ENCODE results near the gene SLC7A1. TPM values are rescaled to one million over a fixed set of nuclear protein-coding genes. Genes with fewer than 3 reads are reported as not detected.

Gene SLC7A1
- total RNA-seq, 1 donor from 2014 or later = 115 TPM

DNA sequence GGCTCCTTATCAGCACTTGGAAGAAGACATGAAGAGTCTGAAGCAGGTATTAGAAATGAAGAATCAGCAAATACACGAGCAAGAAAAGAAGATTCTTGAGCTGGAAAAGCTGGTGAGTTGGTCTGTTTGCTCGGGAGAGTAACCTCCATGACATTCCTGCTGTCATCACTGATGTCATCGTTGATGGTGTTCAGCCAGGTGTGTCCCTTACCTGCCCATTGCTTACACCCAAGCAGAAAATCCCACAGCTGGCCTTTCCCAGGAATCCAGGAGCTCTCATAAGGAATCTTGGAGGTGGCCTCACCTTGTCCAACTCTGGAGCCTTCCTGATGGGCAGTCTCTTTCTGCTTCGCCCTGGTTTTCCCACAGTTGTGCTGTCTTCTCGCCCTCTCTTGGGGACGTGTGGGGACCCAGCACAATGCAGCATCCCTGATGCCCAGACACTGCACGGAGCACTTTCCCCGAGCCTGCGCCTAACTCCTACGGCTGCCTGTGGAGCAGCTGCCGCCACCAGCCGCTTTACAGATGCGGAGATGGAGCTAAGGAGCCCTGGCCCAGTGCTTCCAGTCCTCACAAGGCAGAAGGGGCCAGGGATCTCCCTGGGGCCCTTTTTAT lies 97.0 kb downstream of the SLC7A1 start:
- H3K27ac Mint-ChIP-seq (ENCODE audit: unreplicated experiment) = no peak overlapping the region
- no peak overlapping the region for H2AFZ ChIP-seq (ENCODE audit: low read depth, low read length)
- peaks cover 24% of the 10 kb centered on the region for H3K4me1 Mint-ChIP-seq (ENCODE audit: low read depth, unreplicated experiment)
- H3K27me3 ChIP-seq (ENCODE audit: insufficient read depth, low read length) = peaks cover 18% of the 10 kb centered on the region
- H3K9me3 Mint-ChIP-seq (ENCODE audit: unreplicated experiment) = no peaks in the 10 kb centered on the region
- H3K4me3 Mint-ChIP-seq (ENCODE audit: unreplicated experiment) = no peak overlapping the region
- H3K9me3 ChIP-seq (ENCODE audit: insufficient read depth, low read depth, low read length) = no peaks in the 10 kb centered on the region
- H3K4me1 ChIP-seq (ENCODE audit: insufficient read depth, low read length) = peaks cover 7% of the 10 kb centered on the region
- FAIRE-seq = no peak
- H3K36me3 ChIP-seq (ENCODE audit: insufficient read depth, low read length) = no peaks in the 10 kb centered on the region
- DNase-seq (ENCODE audit: low read depth) = no peak
- H4K20me1 ChIP-seq (ENCODE audit: insufficient read depth, low read length) = peaks cover 3% of the 10 kb centered on the region
- H3K36me3 Mint-ChIP-seq (ENCODE audit: low read depth, unreplicated experiment) = no peaks in the 10 kb centered on the region
- H3K9ac ChIP-seq (ENCODE audit: low read length) = no peak overlapping the region
- TF ChIP-seq CTCF (IDR thresholded peaks at IDR 0.05; ENCODE audit: insufficient read depth, low read depth, low read length) (no peak), EZH2 (IDR thresholded peaks at IDR 0.05; ENCODE audit: insufficient read depth, low read length) (no peak)
- peaks cover 14% of the 10 kb centered on the region for H3K27me3 Mint-ChIP-seq (ENCODE audit: low read depth, unreplicated experiment)
- H3K4me3 ChIP-seq (ENCODE audit: insufficient read depth, low read depth, low read length) = no peak overlapping the region
- H3K4me2 ChIP-seq (ENCODE audit: low read length) = no peak overlapping the region
- no peaks in the 10 kb centered on the region for H3K79me2 ChIP-seq (ENCODE audit: insufficient read depth, low read length)
- no peak overlapping the region for H3K27ac ChIP-seq (ENCODE audit: low read depth, low read length)

DNA sequence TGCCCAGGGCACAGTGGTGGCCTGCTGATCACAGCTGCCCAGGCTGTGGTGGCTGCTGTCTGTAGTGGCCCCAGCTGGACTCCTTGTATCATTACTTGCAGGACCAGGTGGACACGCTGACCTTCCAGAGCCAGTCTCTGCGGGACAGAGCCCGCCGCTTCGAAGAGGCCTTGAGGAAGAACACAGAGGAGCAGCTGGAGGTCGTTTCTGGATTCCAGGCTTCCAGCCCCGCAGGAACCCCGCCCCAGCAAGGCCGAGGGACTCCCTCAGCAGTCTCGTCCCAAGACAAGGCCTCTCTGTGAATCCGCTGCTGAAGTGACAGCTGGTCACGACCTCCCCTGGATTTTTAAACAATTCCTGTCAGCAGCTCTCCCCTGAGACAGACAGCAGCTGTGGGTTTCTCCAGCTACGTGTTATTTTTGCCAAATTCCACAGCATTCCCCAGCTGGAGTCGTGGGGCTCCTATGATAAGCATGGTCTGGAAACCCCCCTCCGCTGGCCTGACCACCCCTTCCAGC lies 98.3 kb downstream of the SLC7A1 start:
- Histone ChIP-seq H3K27me3 (ENCODE audit: insufficient read depth, low read length) (peaks cover 28% of the 10 kb centered on the region), H3K27ac (ENCODE audit: low read depth, low read length) (no peak overlapping the region), H3K36me3 (ENCODE audit: insufficient read depth, low read length) (no peaks in the 10 kb centered on the region), H3K4me3 (ENCODE audit: insufficient read depth, low read depth, low read length) (no peak overlapping the region), H3K79me2 (ENCODE audit: insufficient read depth, low read length) (no peaks in the 10 kb centered on the region), H3K4me2 (ENCODE audit: low read length) (peak overlapping the region; percentile 47), H3K9me3 (ENCODE audit: insufficient read depth, low read depth, low read length) (no peaks in the 10 kb centered on the region), H3K4me1 (ENCODE audit: insufficient read depth, low read length) (peaks cover 7% of the 10 kb centered on the region), H3K9ac (ENCODE audit: low read length) (no peak overlapping the region), H4K20me1 (ENCODE audit: insufficient read depth, low read length) (peaks cover 3% of the 10 kb centered on the region), H2AFZ (ENCODE audit: low read depth, low read length) (no peak overlapping the region)
- no peak for FAIRE-seq
- peak; percentile 61 for DNase-seq (ENCODE audit: low read depth)
- Mint-ChIP-seq H3K9me3 (ENCODE audit: unreplicated experiment) (no peaks in the 10 kb centered on the region), H3K4me3 (ENCODE audit: unreplicated experiment) (no peak overlapping the region), H3K27ac (ENCODE audit: unreplicated experiment) (peak overlapping the region; percentile 64), H3K4me1 (ENCODE audit: low read depth, unreplicated experiment) (peaks cover 24% of the 10 kb centered on the region), H3K36me3 (ENCODE audit: low read depth, unreplicated experiment) (no peaks in the 10 kb centered on the region), H3K27me3 (ENCODE audit: low read depth, unreplicated experiment) (peaks cover 17% of the 10 kb centered on the region)
- no peak for TF ChIP-seq CTCF (IDR thresholded peaks at IDR 0.05; ENCODE audit: insufficient read depth, low read depth, low read length)

- peak overlapping the region; percentile 56 for H3K27ac Mint-ChIP-seq (ENCODE audit: unreplicated experiment)
- H3K4me1 ChIP-seq (ENCODE audit: insufficient read depth, low read length) = peaks cover 7% of the 10 kb centered on the region
- H3K36me3 Mint-ChIP-seq (ENCODE audit: low read depth, unreplicated experiment) = no peaks in the 10 kb centered on the region
- FAIRE-seq (no peak), DNase-seq (ENCODE audit: low read depth) (no peak)
- peaks cover 24% of the 10 kb centered on the region for H3K4me1 Mint-ChIP-seq (ENCODE audit: low read depth, unreplicated experiment)
- H3K9me3 Mint-ChIP-seq (ENCODE audit: unreplicated experiment) = no peaks in the 10 kb centered on the region
- H2AFZ ChIP-seq (ENCODE audit: low read depth, low read length) = no peak overlapping the region
- H3K4me2 ChIP-seq (ENCODE audit: low read length) = no peak overlapping the region
- peaks cover 28% of the 10 kb centered on the region for H3K27me3 ChIP-seq (ENCODE audit: insufficient read depth, low read length)
- H3K79me2 ChIP-seq (ENCODE audit: insufficient read depth, low read length) = no peaks in the 10 kb centered on the region
- no peak overlapping the region for H3K4me3 ChIP-seq (ENCODE audit: insufficient read depth, low read depth, low read length)
- H4K20me1 ChIP-seq (ENCODE audit: insufficient read depth, low read length) = no peaks in the 10 kb centered on the region
- no peak overlapping the region for H3K27ac ChIP-seq (ENCODE audit: low read depth, low read length)
- TF ChIP-seq CTCF (IDR thresholded peaks at IDR 0.05; ENCODE audit: insufficient read depth, low read depth, low read length) (no peak), EZH2 (IDR thresholded peaks at IDR 0.05; ENCODE audit: insufficient read depth, low read length) (no peak)
- no peaks in the 10 kb centered on the region for H3K36me3 ChIP-seq (ENCODE audit: insufficient read depth, low read length)
- H3K27me3 Mint-ChIP-seq (ENCODE audit: low read depth, unreplicated experiment) = peaks cover 17% of the 10 kb centered on the region
- H3K9me3 ChIP-seq (ENCODE audit: insufficient read depth, low read depth, low read length) = no peaks in the 10 kb centered on the region
- no peak overlapping the region for H3K9ac ChIP-seq (ENCODE audit: low read length)
- H3K4me3 Mint-ChIP-seq (ENCODE audit: unreplicated experiment) = peak overlapping the region; percentile 17
Observed at GRCh38 chr13:29496241-29496712, 99.2 kb downstream of the SLC7A1 start.
